GM18520 (cell line): Measurements from ENCODE around the gene GRIA4.

ENCODE experiments used
- ATAC-seq: cut with Tn5 transposase; IDR thresholded peaks from one replicate; pipeline ENCODE4 v1.9.1; 2021; ENCODE audit not compliant: unreplicated experiment

The GRIA4 gene

GRCh38 chr11:105636496-105636895, 26.6 kb downstream of the GRIA4 start:
- ATAC-seq, result no peak

DNA sequence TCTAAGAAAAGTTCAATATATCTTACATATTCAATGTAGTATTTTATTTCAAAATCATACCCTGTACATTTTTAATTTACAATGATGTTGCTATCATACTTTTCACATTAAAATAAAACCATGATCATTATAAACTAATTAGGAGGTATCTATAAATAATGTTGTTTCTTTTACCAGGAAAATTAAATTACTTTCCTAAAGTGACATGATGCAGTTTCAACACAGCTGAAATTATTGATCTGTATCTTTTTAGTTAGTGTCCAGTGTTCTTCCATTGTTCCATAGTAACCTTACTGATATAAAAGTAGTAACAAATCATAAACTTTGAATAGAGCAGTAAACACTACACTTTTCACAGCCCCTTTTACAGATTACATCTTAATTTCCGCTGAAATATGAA, 29.7 kb downstream of the GRIA4 start:
- ATAC-seq, result no peak

- ATAC-seq, result no peak
These were observed 31.6 kb downstream of the GRIA4 start for GRCh38 chr11:105641433-105641832.

- ATAC-seq, result no peak
These were observed 33.0 kb downstream of the GRIA4 start for GRCh38 chr11:105642870-105643269.

GRCh38 chr11:105644839-105645573, 35.1 kb downstream of the GRIA4 start:
- no peak for ATAC-seq

- ATAC-seq, result no peak
These were observed 37.9 kb downstream of the GRIA4 start for GRCh38 chr11:105647780-105648179.

DNA sequence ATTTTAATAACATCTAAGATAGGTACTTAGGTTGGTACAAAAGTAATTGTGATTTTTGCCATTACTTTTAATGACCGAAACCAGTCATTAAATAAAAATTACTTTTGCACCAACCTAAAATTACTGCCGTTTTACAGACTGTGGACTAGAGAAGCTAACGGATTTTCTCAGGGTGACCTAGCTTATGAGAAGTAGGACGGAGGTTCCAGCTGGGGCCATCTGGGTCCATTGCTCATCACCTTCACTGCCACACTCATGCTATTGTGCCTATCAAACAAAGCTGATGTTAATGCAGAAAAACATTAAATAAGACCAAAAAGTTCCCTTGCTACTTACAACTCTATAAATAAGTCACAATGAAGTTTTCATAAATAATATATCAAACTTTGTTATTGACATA, 38.9 kb downstream of the GRIA4 start:
- no peak for ATAC-seq

- no peak for ATAC-seq
These were observed 55.4 kb downstream of the GRIA4 start for GRCh38 chr11:105665281-105665680.

DNA sequence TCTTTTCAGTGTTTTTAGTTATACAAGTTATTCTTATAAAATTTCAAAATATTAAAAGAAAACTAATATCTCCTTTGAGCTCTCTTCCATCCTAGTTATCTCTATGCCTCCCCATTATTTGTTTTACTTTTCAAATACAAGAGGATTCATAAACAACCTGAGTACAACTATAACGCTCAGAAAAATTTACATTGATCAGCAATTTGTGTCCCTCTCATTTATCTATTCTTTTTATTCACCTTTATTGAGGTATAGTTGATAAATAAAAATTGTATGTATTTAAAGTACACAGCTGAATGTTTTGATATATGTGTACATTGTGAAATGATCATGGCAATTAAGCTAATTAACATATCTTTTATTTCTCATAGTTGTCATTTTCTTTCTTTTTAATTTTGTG, 57.6 kb downstream of the GRIA4 start:
- ATAC-seq, result no peak

GRCh38 chr11:105670811-105671210, 60.9 kb downstream of the GRIA4 start:
- no peak for ATAC-seq

- ATAC-seq, result no peak
These were observed 63.2 kb downstream of the GRIA4 start for GRCh38 chr11:105673089-105673488.

- no peak for ATAC-seq
These were observed 79.8 kb downstream of the GRIA4 start for GRCh38 chr11:105689631-105690030.

GRCh38 chr11:105690467-105690866, 80.6 kb downstream of the GRIA4 start:
- ATAC-seq, result no peak

- ATAC-seq, result no peak
These were observed 83.3 kb downstream of the GRIA4 start for GRCh38 chr11:105693075-105693759.

- ATAC-seq, result no peak
These were observed 86.1 kb downstream of the GRIA4 start for GRCh38 chr11:105696000-105696399.

GRCh38 chr11:105697291-105697690, 87.4 kb downstream of the GRIA4 start:
- ATAC-seq, result no peak

DNA sequence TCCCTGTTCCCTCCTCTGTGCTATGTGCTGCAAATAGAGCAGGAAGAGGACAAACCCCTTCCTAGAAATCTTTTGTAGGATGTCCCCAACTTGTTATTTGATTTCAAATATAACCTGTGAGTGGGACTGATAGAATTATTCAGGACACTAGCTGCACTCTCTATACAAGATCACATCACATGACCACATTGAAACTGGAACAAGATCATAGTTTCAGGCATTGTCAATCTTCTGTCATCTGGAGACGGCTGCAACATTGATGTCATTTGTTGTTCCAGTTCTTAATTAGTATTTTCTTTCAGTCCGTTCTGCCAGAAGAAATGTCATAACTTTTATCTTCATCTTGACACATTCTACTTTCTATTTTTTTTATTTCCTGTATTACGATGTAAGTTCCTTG, 89.3 kb downstream of the GRIA4 start:
- ATAC-seq, result no peak

GRCh38 chr11:105700271-105700670, 90.4 kb downstream of the GRIA4 start:
- no peak for ATAC-seq

GRCh38 chr11:105701098-105701497, 91.2 kb downstream of the GRIA4 start:
- no peak for ATAC-seq

- ATAC-seq, result no peak
These were observed 96.1 kb downstream of the GRIA4 start for GRCh38 chr11:105705786-105706530.

DNA sequence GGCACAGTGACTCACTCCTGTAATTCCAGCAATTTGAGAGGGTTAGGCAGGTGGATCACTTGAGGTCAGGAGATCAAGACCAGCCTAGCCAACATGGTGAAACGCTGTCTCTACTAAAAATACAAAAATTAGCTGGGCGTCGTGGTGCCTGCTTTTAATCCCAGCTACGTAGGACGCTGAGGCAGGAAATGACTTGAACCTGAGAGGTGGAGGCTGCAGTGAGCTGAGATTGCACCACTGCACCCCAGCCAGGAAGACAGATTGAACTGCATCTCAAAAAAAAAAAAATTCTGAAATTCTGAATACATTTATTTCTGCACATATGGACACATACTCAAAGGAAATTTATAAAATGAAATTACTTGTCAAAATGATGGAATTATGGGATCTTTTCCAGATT, 103.2 kb downstream of the GRIA4 start:
- ATAC-seq, result no peak

DNA sequence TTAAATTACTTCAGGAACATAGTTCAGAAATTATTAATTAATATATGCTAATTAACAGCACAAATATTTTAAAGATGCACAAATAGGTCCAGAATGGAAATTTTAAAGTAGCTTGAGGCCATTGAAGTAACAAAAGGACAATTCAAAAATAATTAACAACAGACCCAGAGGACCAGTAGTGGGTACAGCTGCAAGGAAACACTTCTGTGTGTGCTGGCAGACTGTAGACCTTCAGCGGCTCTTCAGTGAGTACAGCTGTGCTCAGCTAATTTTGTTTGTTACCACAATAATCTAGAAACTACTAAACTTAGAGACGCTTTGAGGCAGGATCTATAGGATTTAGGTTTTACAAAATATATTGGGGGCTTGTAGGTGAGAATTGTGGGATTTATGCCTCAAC, 103.8 kb downstream of the GRIA4 start:
- ATAC-seq, result no peak
